ENCODE measurements around the gene C22orf23.

GRCh38 chr22:37926358-37926757 is 27.0 kb downstream of the C22orf23 start:
- TF ChIP-seq CTCF (IDR thresholded peaks at IDR 0.05; ENCODE audit: insufficient read depth, low read length, poor library complexity, severe bottlenecking) (no peak), EZH2phosphoT487 (conservative IDR thresholded peaks at IDR 0.05; ENCODE audit: low read length) (no peak)
